GM19452 (cell line): ENCODE results near the gene PSMD12.
"Not testable (repeated sequence)": the region's sequence is repeated elsewhere in the genome, so short reads cannot be mapped to it uniquely, and the experiment has no call there.

ENCODE experiments used
- ATAC-seq: cut with Tn5 transposase; IDR thresholded peaks from one replicate; pipeline ENCODE4 v1.9.1; 2021; ENCODE audit not compliant: unreplicated experiment

PSMD12 gene

DNA sequence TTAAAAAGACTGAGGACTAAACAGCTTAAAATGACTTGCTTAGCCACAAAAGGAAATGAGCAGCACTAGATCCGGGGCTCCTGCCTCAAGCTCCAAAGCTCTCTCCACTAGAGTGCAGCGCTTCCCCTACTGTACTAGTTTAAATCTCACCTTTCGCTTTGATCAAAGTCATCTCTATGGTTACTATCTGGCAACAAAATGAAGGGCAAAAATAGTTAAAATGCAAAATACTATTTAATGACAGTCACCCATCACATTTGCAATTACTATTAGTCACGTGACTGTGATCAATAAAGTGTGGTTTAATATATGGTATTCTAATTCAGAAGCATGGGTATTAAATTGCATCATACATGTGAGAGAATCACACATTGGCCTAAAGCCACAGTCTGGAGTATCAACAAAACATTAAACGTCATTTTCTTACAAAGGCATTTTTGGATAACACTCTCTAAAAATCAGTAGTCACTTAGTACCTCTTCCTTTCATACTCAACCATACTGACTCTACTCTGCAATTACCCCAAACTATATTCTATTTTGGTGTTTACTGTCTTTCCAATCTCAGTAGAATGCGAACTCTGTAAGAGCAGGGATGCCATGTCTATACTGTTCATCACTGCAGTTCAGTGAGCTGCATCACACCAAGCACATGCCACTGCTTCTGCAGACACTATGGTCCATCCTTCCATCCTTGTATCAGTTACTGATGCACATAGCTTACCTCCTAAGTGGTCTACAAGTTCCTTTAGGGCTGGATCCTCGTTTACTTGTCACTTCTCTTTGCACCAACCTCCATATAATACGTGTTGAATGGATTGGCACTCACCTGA is 6.2 kb downstream of the PSMD12 start:
- ATAC-seq = no peak

DNA sequence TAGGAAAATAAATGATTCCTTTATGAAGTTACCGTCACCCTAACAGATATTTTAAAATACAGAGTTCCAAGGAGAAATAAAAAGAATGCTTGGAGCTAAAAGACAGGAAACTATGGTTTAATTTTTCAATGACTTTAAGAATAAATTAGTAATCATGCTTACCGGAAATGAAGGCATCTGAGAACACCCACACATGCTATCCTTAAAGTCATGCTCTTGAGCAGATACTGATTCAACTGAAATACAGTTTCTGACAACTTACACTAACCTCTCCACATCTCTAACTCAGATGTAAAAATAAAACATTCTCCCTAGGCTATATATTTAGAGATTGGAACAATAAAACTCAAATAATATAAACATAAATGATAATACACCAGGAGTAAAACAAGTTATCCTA is 7.8 kb downstream of the PSMD12 start:
- ATAC-seq = no peak

DNA sequence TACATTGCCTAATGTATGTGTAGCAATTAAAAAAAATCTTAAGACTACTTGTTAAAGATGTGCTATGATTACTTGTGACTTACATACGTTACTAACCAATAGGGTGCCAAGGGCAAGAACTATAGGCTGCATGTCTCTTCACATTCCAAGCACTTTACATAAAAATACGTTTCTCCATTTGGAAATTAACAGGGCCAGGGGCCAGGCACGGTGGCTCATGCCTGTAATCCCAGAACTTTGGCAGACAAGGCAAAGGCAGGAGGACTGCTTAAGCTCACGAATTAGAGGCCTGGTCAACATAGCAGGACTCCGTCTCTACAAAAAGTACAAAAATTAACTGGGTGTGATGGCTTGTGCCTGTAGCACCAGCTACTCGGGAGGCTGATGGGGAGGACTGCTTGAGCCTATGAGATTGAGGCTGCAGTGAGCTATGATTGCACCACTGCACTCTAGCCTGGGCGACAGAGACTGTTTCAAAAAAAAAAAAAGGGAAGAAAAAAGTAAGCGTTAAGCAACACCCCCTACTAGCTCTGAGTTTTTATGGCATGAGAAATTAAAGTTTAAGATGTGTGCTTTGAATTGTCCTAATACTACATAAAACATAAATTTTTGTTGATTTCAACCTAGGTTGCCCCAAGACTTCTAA is 12.3 kb downstream of the PSMD12 start:
- ATAC-seq = no peak

DNA sequence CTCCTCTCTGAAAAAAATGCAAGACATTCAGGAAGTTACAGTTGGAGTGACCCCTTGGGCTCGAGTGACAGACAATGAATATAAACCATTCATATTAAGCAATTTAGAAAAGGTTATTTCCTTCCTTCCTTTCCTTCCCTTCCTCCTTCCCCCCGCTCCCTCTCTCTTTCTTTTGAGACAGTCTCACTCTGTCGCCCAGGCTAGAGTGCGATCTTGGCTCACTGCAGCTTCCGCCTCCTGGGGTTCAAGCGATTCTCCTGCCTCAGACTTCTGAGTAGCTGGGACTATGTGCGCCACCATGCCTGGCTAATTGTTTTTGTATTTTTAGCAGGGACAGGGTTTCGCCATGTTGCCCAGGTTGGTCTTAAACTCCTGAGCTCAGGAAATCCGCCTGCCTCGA is 13.2 kb downstream of the PSMD12 start:
- no peak for ATAC-seq

DNA sequence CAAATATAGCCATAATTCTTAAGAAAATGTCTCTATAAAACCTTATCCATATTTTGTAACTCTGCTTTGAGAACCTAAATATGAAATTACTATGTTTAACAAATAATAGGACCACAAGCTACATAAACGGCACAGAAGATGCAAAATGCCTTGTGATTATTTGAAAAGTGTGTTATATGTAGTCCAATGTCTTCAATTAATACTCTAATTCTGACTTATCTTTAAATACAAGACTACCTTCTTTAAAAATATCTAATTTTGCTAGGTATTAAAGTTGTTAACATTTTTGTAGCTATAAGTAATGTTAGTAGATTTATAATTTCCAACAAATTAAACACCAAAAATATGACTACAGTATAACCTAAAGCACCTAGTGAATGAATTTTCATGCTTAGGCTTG is 17.0 kb downstream of the PSMD12 start:
- no peak for ATAC-seq

DNA sequence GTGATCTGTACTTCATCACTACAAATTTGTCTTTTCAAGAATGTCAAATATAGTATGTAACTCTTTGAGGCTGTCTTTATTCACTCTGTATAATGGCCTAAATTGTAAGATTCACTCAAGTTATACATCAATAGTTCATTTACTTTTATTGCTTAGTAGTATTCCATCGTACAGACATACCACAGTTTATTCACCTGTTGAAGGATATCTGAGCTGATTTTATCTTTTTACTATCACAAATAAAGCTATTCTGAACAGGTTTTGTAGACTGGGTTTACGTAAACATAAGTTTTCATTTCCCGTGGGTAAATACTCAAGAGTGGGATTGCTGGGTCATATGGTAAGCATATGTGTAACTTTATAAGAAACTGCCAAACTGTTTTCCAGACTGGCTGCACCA is 18.6 kb downstream of the PSMD12 start:
- no peak for ATAC-seq

DNA sequence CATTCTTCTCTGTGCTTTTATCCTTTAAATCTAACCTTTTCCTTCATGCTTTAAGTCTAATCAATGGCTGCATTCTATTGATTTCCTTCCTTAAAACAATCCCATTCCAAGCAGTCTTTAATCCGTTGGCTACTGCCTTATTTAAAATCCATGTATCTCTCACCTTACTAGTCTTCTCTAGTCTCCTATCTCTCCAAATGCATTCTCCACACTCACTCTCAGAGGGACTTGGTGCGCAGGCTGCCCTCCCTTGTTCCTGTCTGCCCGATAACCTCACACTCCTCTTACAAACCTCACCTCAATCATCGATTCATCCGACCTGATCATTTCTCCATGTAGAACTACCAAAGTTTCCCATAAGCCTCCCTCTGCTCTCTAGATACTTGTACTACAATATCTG is 23.1 kb downstream of the PSMD12 start:
- ATAC-seq = no peak

DNA sequence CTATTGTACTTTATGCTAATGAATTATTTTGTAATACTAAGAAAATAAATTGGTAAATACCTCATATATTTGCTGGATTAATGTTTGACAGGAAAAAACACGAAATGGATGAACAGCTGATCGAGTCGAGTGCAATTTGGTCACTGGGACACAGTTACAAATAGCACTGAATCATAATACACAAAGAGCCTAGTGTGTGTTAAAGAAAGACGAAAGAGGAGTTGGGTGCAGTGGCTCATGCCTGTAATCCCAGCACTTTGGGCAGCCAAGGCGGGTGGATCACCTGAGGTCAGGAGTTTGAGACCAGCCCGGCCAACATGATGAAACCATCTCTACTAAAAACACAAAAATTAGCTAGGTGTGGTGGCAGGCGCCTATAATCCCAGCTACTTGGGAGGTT is 28.0 kb downstream of the PSMD12 start:
- not testable (repeated sequence) for ATAC-seq

DNA sequence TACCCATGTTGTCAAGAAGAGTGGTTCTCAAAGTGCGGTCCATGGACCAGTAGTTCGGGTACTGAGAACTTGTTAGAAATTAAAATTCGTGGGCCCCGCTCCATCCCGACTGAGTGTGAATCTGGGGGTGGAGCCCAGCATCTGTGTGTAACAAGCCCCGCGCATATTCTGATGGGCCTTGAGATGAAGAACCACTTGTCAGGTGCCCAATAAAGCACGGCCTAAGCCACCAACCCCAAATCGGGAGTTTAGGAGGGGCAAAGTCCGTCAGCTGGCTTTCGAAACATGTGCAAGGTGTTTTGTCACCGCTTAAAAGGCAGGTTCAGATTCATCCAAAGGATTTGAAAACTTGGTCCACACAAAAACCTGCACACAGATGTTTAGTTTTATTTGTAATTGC is 29.5 kb downstream of the PSMD12 start:
- no peak for ATAC-seq

DNA sequence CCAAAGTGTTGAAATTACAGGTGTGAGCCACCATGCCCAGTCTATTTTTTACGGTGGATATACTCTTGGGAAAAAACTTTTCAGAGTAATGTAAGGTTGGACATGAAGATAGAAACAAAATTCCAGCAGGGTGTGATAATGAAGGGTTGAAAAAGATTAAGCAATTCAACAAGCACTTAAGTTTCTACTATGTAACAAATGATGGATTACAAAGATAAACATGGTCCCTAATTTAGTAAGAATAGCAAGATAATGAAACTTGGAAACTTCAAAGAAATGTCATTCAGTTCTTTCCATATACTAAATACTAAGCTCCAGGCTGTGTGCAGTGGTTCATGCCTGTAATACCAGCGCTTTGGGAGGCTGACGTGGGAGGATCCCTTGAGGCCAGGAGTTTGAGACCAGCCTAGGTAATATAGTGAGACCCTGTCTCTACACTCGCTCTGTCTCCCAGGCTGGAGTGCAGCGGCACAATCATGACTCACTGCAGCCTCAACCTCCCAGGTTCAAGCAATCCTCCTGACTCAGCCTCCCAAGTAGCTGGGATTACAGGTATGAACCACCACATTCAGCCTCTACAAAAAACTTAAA is 31.0 kb downstream of the PSMD12 start:
- no peak for ATAC-seq

DNA sequence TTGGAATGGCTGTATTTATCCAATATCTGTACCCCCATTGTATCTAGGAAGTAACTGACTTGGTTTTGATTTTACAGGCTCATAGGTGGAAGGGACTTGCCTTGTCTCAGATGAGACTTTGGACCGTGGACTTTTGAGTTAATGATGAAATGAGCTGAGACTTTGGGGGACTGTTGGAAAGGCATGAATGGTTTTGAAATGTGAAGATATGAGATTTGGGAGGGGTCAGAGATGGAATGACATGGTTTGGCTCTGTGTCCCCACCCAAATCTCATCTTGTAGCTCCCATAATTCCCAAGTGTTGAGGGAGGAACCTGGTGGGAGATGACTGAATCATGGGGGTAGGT is 34.2 kb downstream of the PSMD12 start:
- not testable (repeated sequence) for ATAC-seq

DNA sequence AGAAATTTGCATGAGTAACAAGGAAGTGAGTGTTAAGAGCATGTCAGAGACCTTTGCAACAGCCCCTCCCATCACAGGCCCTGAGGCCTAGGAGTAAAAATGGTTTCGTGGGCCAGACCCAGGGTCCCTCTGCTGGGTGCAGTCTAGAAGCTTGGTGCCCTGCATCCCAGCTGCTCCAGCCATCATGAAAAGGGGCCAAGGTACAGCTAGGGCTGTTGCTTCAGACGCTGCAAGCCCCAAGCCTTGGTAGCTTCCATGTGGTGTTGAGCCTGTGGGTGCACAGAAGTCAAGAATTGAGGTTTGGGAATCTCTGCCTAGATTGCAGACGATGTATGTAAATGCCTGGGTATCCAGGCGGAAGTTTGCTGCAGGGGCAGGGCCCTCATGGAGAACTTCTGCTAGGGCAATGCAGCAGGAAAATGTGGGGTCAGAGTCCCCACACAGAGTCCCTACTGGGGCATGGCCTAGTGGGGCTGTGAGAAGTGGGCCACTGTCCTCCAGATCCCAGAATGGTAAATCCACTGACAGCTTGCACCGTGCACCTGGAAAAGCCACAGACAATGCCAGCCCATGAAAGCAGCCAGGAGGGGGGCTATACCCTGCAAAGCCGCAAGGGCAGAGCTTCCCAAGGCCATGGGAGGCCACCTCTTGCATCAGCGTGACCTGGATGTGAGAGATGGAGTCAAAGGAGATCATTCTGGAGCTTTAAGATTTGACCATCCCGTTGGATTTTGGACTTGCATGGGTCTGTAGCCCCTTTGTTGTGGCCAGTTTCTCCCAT is 34.8 kb downstream of the PSMD12 start:
- ATAC-seq = not testable (repeated sequence)

DNA sequence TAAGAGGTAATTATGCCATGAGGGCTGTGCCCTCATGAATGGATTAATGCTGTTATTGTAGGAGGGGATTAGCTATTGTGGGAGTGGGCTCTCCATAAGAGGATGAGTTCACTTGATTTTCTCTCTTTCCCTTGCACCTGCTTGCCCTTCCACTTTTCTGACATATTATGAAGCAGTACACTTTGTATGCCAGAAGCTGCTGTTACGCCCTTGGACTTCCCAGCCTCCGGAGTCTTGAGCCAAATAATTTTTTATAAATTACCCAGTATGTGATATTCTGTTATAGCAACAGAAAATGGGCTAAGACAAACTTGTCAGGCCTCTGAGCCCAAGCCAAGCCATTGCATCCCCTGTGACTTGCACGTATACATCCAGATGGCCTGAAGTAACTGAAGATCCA is 38.4 kb downstream of the PSMD12 start:
- ATAC-seq = no peak

DNA sequence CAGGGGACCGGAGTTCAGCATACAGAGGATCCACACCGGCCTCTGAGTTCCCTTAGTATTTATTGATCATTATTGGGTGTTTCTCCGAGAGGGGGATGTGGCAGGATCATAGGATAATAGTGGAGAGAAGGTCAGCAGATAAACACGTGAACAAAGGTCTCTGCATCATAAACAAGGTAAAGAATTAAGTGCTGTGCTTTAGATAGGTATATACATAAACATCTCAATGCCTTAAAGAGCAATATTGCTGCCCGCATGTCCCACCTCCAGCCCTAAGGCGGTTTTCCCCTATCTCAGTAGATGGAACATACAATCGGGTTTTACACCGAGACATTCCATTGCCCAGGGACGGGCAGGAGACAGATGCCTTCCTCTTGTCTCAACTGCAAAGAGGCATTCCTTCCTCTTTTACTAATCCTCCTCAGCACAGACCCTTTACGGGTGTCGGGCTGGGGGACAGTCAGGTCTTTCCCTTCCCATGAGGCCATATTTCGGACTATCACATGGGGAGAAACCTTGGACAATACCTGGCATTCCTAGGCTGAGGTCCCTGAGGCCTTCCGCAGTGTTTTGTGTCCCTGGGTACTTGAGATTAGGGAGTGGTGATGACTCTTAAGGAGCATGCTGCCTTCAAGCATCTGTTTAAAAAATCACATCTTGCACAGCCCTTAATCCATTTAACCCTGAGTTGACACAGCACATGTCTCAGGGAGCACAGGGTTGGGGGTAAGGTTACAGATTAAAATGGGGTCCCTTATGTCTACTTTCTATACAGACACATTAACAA is 39.2 kb downstream of the PSMD12 start:
- ATAC-seq = not testable (repeated sequence)

DNA sequence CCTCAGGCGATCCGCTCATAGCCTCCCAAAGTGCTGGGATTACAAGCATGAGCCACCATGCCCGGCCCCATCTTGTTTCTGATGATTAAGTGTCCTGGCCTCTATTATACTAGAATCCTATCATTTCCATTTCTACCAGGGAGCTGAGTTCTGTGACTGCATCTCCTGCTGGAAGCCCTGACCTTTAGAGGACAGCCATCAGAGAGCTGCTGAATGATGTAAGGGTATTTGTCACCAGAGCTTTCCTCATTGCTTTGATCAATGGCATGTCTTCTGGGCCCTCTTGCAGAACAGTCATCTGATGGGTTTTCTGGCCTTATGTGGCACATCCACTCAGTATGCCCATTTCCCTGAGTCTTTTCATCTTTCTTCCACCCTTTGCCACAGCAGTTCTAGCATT is 39.9 kb downstream of the PSMD12 start:
- ATAC-seq = no peak

DNA sequence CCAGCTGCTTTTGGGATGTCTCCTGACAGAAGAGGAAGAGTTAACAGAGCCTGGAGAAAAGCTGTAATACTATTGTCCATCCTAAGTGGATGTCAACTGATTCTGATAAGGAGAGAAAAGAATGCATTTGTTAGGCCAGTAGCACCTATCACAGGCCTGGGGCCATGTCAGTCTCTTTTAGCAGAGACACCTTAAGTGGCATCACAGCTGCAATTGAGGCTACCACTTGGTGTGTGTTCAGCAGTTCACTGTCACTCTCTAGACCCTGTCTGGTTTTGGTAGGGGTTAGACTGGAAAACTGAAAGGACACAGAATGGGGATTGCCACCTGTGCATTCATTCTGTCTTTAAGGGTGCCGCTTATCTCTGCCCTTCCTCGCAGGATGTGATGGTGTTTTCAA is 42.0 kb downstream of the PSMD12 start:
- ATAC-seq = no peak

DNA sequence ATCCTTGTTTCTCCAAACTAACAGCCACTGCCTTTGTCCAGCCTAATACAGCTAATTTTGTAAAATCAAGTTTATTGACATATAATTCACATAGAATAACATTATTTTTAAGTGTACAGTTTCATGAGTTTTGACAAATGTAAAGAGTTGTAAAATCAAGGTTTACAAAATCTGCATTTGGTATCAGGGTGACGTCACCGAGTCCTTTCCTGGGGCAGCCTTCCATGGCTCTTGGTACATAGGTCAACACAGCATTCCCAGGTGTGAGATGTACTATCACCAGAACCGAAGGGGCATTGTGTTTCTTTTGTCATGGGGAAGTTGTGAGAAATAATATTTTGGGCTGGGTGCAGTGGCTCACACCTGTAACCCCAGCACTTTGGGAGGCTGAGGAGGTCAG is 42.9 kb downstream of the PSMD12 start:
- no peak for ATAC-seq

DNA sequence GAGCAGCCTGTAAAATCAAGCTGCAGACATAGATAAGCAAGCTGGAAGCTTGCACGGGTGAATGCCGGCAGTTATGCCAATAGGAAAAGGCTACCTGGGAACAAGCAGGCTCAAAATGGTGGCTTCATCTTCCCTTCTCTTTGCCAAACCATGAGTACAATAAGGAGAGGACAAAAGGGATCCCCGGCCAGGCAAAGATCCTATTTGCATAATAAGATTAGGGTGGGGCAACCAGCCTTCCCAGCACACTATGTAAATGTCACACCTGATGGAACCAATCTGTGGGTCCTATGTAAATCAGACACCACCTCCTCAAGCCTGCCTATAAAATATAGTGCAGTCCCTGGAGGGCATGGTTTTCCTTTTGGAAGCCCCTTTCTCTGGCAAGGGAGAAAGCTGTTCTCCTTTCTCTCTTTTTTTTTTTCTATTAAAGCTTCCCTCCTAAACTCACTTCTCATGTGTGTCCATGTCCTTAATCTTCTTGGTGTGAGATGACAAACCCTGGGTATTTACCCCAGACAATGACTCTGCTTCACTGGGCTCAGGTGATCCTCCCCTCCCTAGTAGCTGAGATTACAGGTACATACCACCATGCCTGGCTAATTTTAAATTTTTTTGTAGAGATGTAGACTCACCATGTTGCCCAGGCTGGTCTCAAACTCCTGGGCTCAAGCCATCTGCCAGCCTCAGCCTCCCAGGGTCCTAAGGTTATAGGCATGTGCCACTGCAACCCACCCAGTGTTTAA is 44.2 kb downstream of the PSMD12 start:
- no peak for ATAC-seq

DNA sequence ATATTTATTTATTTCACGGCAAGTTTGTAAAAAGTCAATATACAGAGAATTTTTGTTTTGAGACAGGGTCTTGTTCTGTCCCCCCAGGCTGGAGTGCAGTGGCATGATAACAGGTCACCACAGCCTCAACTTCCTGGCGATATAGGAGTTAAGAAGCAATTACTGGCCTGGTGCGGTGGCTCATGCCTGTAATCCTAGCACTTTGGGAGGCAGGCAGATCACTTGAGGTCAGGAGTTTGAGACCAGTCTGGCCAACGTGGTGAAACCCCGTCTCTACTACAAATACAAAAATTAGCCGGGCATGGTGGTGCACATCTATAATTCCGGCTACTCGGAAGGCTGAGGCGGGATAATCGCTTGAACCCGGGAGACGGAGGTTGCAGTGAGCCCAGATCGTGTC is 44.9 kb downstream of the PSMD12 start:
- ATAC-seq = not testable (repeated sequence)

DNA sequence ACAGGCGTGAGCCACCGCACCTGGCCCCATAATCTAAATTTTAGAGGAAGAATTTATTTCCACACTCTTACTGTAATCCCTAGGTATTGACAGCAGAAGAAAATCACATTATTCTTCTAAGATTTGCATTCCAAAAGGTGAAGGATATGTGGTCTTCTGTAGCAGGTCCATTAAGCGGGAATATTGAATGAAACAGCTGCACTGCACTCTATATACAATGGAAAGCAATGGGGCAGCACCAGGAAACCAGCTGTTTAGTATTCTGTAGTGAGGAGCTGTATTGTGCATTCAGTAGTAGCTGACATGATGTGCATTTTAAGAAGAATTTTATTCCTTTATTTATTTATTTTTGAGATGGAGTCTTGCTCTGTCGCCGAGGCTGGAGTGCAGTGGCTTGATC is 49.6 kb downstream of the PSMD12 start:
- no peak for ATAC-seq
